Measurements from ENCODE around the gene LRRC56.

Gene LRRC56

GRCh38 chr11:492427-493226, 44.7 kb upstream of the LRRC56 start:
- Histone ChIP-seq H3K4me1 (peaks cover 9% of the 10 kb centered on the region), H3K4me2 (ENCODE audit: low read length) (no peak overlapping the region), H3K4me3 (ENCODE audit: low read depth, low read length) (no peak overlapping the region), H3K36me3 (ENCODE audit: control insufficient read depth, insufficient read depth, low read length) (no peaks in the 10 kb centered on the region), H3K27ac (no peak overlapping the region), H3K9ac (no peak overlapping the region), H2AFZ (no peak overlapping the region), H3K9me3 (ENCODE audit: control insufficient read depth, low read length) (no peaks in the 10 kb centered on the region), H3K27me3 (ENCODE audit: control insufficient read depth, insufficient read depth, low read length) (no peaks in the 10 kb centered on the region), H3K79me2 (no peaks in the 10 kb centered on the region)
- no peak for TF ChIP-seq CTCF (IDR thresholded peaks at IDR 0.05)

- Histone ChIP-seq H3K36me3 (ENCODE audit: control insufficient read depth, insufficient read depth, low read length) (no peaks in the 10 kb centered on the region), H2AFZ (no peak overlapping the region), H3K27me3 (ENCODE audit: control insufficient read depth, insufficient read depth, low read length) (no peaks in the 10 kb centered on the region), H3K9ac (no peak overlapping the region), H3K4me3 (ENCODE audit: low read depth, low read length) (no peak overlapping the region), H3K27ac (no peak overlapping the region), H3K4me1 (peaks cover 21% of the 10 kb centered on the region), H3K9me3 (ENCODE audit: control insufficient read depth, low read length) (no peaks in the 10 kb centered on the region), H3K79me2 (no peaks in the 10 kb centered on the region), H3K4me2 (ENCODE audit: low read length) (no peak overlapping the region)
- TF ChIP-seq CTCF (IDR thresholded peaks at IDR 0.05) = no peak
These were observed 42.4 kb upstream of the LRRC56 start for GRCh38 chr11:494761-495536.

GRCh38 chr11:495537-495931, 41.8 kb upstream of the LRRC56 start:
- Histone ChIP-seq H3K4me1 (peaks cover 21% of the 10 kb centered on the region), H3K79me2 (no peaks in the 10 kb centered on the region), H3K27me3 (ENCODE audit: control insufficient read depth, insufficient read depth, low read length) (no peaks in the 10 kb centered on the region), H2AFZ (no peak overlapping the region), H3K27ac (no peak overlapping the region), H3K4me2 (ENCODE audit: low read length) (no peak overlapping the region), H3K9ac (no peak overlapping the region), H3K36me3 (ENCODE audit: control insufficient read depth, insufficient read depth, low read length) (no peaks in the 10 kb centered on the region), H3K4me3 (ENCODE audit: low read depth, low read length) (no peak overlapping the region), H3K9me3 (ENCODE audit: control insufficient read depth, low read length) (no peaks in the 10 kb centered on the region)
- no peak for TF ChIP-seq CTCF (IDR thresholded peaks at IDR 0.05)

- Histone ChIP-seq H3K79me2 (no peaks in the 10 kb centered on the region), H3K4me2 (ENCODE audit: low read length) (no peak overlapping the region), H3K27me3 (ENCODE audit: control insufficient read depth, insufficient read depth, low read length) (no peaks in the 10 kb centered on the region), H3K9me3 (ENCODE audit: control insufficient read depth, low read length) (no peaks in the 10 kb centered on the region), H3K4me1 (peaks cover 21% of the 10 kb centered on the region), H3K4me3 (ENCODE audit: low read depth, low read length) (no peak overlapping the region), H3K36me3 (ENCODE audit: control insufficient read depth, insufficient read depth, low read length) (no peaks in the 10 kb centered on the region), H3K27ac (peak overlapping the region; percentile 87), H3K9ac (no peak overlapping the region), H2AFZ (no peak overlapping the region)
- TF ChIP-seq CTCF (IDR thresholded peaks at IDR 0.05) = no peak
These were observed 40.3 kb upstream of the LRRC56 start for GRCh38 chr11:496834-497564.

Measured in parathyroid adenoma (tissue), 2 donors.